HEK293 (cell line): ENCODE data around the gene THY1.

Source experiments
- ZNF501 ChIP-seq: fragments of 450-650 bp; formaldehyde crosslinking; IDR thresholded peaks from 2 replicates; pipeline ENCODE4 v1.5.1; 2016; ENCODE audit warnings: missing biosample characterization, missing genetic modification characterization
- TF ChIP-seq, protein P1 (sequence below): fragments of 450-650 bp; formaldehyde crosslinking; IDR thresholded peaks from 2 replicates; pipeline ENCODE4 v1.5.1; 2016; ENCODE audit warnings: missing biosample characterization, missing genetic modification characterization
- TF ChIP-seq, protein P2 (sequence below): fragments of 450-650 bp; formaldehyde crosslinking; IDR thresholded peaks from 2 replicates; pipeline ENCODE4 v1.5.1; 2016; ENCODE audit warnings: missing biosample characterization, missing genetic modification characterization

DNA sequence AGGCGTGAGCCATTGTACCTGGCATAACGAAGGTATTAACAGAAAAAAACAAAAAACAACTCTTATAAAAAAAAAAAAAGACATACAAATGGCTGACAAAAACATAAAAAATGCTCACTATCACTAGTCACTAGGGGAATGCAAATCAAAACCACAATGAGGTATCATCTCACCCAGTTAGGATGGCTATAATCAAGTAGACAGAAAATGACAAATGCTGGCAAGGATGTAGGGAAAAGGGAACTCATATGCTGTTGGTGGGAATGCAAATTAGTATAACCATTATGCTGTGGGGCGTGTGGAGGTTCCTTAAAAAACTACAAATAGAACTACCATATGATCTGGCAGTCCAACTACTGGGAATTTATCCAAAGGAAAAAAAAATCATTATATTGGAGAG, 17.0 kb downstream of the THY1 start:
- TF ChIP-seq, protein P1, sequence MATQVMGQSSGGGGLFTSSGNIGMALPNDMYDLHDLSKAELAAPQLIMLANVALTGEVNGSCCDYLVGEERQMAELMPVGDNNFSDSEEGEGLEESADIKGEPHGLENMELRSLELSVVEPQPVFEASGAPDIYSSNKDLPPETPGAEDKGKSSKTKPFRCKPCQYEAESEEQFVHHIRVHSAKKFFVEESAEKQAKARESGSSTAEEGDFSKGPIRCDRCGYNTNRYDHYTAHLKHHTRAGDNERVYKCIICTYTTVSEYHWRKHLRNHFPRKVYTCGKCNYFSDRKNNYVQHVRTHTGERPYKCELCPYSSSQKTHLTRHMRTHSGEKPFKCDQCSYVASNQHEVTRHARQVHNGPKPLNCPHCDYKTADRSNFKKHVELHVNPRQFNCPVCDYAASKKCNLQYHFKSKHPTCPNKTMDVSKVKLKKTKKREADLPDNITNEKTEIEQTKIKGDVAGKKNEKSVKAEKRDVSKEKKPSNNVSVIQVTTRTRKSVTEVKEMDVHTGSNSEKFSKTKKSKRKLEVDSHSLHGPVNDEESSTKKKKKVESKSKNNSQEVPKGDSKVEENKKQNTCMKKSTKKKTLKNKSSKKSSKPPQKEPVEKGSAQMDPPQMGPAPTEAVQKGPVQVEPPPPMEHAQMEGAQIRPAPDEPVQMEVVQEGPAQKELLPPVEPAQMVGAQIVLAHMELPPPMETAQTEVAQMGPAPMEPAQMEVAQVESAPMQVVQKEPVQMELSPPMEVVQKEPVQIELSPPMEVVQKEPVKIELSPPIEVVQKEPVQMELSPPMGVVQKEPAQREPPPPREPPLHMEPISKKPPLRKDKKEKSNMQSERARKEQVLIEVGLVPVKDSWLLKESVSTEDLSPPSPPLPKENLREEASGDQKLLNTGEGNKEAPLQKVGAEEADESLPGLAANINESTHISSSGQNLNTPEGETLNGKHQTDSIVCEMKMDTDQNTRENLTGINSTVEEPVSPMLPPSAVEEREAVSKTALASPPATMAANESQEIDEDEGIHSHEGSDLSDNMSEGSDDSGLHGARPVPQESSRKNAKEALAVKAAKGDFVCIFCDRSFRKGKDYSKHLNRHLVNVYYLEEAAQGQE (tag by site-specific recombination) = no peak
- TF ChIP-seq, protein P2, sequence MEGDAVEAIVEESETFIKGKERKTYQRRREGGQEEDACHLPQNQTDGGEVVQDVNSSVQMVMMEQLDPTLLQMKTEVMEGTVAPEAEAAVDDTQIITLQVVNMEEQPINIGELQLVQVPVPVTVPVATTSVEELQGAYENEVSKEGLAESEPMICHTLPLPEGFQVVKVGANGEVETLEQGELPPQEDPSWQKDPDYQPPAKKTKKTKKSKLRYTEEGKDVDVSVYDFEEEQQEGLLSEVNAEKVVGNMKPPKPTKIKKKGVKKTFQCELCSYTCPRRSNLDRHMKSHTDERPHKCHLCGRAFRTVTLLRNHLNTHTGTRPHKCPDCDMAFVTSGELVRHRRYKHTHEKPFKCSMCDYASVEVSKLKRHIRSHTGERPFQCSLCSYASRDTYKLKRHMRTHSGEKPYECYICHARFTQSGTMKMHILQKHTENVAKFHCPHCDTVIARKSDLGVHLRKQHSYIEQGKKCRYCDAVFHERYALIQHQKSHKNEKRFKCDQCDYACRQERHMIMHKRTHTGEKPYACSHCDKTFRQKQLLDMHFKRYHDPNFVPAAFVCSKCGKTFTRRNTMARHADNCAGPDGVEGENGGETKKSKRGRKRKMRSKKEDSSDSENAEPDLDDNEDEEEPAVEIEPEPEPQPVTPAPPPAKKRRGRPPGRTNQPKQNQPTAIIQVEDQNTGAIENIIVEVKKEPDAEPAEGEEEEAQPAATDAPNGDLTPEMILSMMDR (tag by site-specific recombination) = no peak
- TF ChIP-seq ZNF501 (tag by site-specific recombination) = no peak
